Breast epithelium (tissue), 3 donors: ENCODE data around the gene RPL5.

ENCODE experiments used
- POLR2A ChIP-seq: fragments of 450-650 bp; IDR thresholded peaks from one replicate; pipeline ENCODE4 v1.6.1; 2016; ENCODE audit warnings: antibody characterized with exemption, mild to moderate bottlenecking, moderate library complexity
- TF ChIP-seq, protein P1 (sequence below), 3 donors: fragments of 450-650 bp; IDR thresholded peaks; one replicate each; pipeline ENCODE4 v1.5.1; 2016 to 2017; ENCODE audit warnings: antibody characterized with exemption in 3 of 3, mild to moderate bottlenecking in 3 of 3, moderate library complexity in 3 of 3

DNA sequence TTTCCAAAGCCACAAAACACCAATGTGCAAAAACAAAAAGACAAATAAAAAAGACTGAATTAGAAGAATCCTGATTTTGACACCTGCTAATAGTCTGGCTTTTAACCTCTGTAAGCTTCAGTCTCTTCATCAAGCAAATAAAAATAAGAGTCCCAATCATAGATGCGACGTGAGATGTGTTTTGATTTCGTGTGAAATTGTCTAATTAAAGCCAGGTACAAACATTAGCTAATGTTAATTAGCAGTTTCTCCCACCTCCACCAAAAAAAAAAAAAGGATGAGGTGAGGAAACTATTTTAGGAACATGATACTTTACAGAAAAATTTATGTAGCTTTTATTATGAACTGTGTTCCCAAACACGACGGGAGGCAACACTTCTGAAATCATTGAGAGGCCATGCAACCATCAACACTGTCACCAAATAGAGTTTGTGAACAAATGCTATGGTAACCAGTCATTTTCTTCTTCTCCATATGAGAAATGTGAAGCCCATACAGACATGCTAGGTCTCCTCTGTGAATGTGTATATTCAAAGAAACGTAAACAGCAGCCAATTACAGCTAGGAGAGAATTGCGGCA lies 40.3 kb upstream of the RPL5 start:
- no peak for TF ChIP-seq POLR2A
- TF ChIP-seq, protein P1, sequence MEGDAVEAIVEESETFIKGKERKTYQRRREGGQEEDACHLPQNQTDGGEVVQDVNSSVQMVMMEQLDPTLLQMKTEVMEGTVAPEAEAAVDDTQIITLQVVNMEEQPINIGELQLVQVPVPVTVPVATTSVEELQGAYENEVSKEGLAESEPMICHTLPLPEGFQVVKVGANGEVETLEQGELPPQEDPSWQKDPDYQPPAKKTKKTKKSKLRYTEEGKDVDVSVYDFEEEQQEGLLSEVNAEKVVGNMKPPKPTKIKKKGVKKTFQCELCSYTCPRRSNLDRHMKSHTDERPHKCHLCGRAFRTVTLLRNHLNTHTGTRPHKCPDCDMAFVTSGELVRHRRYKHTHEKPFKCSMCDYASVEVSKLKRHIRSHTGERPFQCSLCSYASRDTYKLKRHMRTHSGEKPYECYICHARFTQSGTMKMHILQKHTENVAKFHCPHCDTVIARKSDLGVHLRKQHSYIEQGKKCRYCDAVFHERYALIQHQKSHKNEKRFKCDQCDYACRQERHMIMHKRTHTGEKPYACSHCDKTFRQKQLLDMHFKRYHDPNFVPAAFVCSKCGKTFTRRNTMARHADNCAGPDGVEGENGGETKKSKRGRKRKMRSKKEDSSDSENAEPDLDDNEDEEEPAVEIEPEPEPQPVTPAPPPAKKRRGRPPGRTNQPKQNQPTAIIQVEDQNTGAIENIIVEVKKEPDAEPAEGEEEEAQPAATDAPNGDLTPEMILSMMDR (IDR thresholded peaks at IDR 0.05) = no peak
